VCaP (cell line): ENCODE results near the gene DENND2A.
"Not testable (repeated sequence)": the region's sequence is repeated elsewhere in the genome, so short reads cannot be mapped to it uniquely, and the experiment has no call there.

Source experiments
- H3K27ac ChIP-seq: fragments of 450-650 bp; 2 replicates; pipeline ENCODE4 v1.5.1; 2017
- CTCF ChIP-seq: fragments of 450-650 bp; conservative IDR thresholded peaks from 2 replicates; pipeline ENCODE4 v1.5.1; 2017; ENCODE audit warnings: mild to moderate bottlenecking, moderate library complexity

The DENND2A gene

GRCh38 chr7:140533394-140533872 lies 107.2 kb downstream of the DENND2A start:
- no peak for TF ChIP-seq CTCF
- H3K27ac ChIP-seq, result no peak overlapping the region

- not testable (repeated sequence) for H3K27ac ChIP-seq
Observed at GRCh38 chr7:140529428-140529827, 111.2 kb downstream of the DENND2A start.

GRCh38 chr7:140526787-140527664 lies 113.6 kb downstream of the DENND2A start:
- no peak for TF ChIP-seq CTCF
- no peak overlapping the region for H3K27ac ChIP-seq

- H3K27ac ChIP-seq, result no peak overlapping the region
- TF ChIP-seq CTCF, result no peak
Observed at GRCh38 chr7:140526214-140526613, 114.4 kb downstream of the DENND2A start.

- H3K27ac ChIP-seq, result no peak overlapping the region
- no peak for TF ChIP-seq CTCF
Observed at GRCh38 chr7:140525743-140526142, 114.9 kb downstream of the DENND2A start.

GRCh38 chr7:140521421-140521820 lies 119.2 kb downstream of the DENND2A start:
- no peak for TF ChIP-seq CTCF
- no peak overlapping the region for H3K27ac ChIP-seq

GRCh38 chr7:140519007-140519399 lies 121.6 kb downstream of the DENND2A start:
- H3K27ac ChIP-seq, result peak overlapping the region; percentile 50
- no peak for TF ChIP-seq CTCF

- H3K27ac ChIP-seq, result peak overlapping the region; percentile 50; the same call in 1 of the 2 replicates
- no peak for TF ChIP-seq CTCF
Observed at GRCh38 chr7:140518370-140519006, 122.1 kb downstream of the DENND2A start.
